GM20431 (cell line): ENCODE results near the gene LRWD1.

Experiments
- in situ Hi-C: fragments of 300-500 bp; cut with MseI, MboI; formaldehyde crosslinking; loops from one replicate; pipeline ENCODE4 v1.15.0; 2020; ENCODE audit warnings: low sequenced_read_pairs; ENCODE audit not compliant: unreplicated experiment

Gene LRWD1

DNA sequence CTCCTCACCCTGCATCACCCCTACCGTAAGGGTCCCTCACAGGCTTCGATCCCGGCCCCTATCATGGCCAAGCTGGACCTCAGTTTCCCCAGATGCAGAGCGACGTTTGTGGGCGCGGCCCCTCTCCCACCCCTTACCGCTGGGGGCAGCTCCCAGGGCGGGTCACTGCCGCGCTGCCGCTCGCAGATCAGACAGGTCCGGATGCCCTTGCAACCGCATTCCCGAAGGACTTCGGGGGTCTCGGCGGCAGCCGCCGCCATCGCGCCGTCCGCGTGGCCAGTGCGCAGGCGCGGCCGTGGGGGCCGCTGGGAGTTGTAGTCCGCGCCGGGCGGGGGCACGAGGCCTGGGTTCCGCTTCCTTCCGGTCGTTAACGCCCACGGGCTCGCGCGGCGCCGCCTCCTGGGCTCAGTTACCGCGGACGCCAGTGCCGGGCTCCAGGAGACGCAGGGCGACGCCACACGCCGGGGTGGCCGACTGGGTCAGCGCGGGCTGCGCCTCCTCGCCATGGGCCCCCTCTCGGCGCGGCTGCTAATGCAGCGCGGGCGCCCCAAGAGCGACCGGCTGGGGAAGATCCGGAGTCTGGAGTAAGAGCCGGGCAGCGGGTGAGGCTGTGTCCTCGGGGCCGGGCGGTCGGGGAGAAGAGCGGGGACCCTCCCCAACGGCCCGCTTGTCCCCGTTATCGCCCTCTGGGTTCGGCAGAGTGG, at the start of gene LRWD1, which contains the start of gene ALKBH4:
Gene LRWD1 (plus strand): TSS at position 408 of the 704 bp plus-strand sequence. CDS start 97 bp downstream, at position 505.
Gene ALKBH4 (minus strand): TSS at position 287 of the 704 bp plus-strand sequence. CDS start 27 bp downstream, at position 260.
- in situ Hi-C loops, result no loop called here

DNA sequence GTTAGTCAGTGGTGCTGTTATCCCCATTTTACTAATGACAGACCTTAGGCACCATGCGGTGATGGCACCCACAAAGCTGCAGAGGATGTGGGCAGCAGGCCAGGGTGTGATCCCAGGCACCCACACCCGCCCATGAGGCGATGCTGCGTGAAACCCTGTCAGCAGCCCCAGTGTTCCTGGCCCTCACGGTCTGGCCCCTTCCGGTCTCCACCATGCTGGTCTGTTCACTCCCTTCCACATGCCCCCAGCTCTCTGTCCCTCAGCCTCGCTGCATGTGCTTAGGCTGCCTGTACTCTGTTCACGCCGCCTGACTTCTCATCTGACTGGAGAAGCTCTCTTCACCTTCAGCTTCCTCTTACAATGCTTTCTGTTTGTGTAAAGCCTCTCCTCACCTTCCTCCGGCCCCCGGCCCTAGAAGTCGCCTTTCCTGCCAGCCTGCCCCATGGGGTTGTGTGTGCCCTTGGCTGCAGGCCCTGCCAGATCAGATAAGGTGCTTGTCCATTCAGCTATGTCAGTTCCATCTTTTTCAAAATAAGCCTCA, 49.0 kb upstream of the LRWD1 start:
- in situ Hi-C loops, result no loop called here

DNA sequence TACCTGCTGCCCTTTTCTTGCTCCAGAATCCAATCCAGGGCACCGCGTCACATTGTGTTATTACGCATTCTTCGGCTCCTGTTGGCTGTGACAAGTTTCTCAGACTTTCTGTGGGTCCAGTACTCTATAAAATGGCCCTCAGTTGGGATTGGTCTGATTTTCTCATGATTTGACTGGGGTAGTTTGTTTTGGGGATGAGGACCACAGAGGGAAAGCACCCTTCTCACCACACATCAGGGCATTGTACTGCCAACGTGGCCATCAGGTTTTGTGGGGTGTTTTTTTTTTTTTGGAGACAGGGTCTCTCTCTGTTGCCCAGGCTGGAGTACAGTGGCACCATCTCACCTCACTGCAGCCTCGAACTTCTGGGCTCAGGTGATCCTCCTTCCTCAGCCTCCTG, 48.4 kb upstream of the LRWD1 start:
- in situ Hi-C loops, result no loop called here

DNA sequence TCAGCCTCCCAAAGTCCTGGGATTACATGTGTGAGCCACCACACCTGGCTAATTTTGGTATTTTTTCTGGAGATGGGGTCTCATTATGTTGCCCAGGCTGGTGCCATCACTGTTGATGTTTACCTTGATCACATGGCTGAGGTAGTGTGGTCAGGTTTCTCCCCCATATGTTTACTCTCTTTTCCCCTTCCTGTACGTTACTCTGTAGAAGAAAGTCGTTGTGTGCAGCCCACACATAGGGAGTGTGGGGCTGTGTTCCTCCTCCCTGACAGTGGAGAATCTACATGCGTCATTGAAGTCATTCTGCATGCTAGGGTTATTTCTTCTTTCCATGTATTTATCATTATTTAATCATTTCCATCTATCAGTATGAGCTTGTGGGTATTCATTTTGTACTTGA, 47.7 kb upstream of the LRWD1 start:
- in situ Hi-C loops, result no loop called here

DNA sequence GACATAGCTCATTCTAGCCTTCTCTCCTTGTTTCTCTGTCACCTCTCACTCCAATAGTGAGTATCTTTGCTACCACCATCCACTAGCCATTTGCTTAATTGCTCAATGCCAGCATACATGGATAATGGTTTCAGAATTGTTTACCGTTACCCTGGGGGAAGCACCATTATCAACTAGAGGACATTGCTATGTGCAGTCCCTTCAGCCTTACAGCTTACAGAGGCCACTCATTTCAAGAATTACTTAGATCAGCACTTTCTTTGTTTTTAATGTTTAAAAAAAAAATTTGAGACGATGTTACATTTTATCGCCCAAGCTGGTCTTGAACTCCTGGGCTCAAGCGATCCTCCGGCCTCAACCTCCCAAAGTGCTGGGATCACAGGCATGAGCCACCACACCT, 46.2 kb upstream of the LRWD1 start:
- in situ Hi-C loops, result no loop called here

DNA sequence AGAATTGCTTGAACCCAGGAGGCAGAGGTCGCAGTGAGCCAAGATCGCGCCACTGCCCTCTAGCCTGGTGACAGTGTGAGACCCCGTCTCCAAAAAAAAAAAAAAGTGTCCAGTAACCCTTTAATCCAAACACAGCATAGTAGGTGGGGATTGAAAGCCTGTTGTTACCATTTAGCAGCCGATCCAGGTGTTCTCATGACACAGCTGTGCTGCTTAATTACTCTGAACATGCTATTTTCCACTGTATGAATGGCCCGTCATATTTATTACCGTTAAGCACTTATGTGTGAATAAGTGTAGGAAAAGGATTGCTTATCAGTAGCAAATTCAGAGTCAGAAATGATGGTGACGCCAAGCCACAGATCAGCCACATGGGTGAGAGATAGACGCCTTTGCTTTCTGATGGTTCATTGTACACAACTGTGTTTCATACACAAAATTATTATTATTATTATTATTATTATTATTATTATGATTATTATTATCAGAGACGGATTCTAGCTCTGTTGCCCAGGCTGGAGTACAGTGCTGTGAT, 43.0 kb upstream of the LRWD1 start:
- in situ Hi-C loops, result no loop called here

DNA sequence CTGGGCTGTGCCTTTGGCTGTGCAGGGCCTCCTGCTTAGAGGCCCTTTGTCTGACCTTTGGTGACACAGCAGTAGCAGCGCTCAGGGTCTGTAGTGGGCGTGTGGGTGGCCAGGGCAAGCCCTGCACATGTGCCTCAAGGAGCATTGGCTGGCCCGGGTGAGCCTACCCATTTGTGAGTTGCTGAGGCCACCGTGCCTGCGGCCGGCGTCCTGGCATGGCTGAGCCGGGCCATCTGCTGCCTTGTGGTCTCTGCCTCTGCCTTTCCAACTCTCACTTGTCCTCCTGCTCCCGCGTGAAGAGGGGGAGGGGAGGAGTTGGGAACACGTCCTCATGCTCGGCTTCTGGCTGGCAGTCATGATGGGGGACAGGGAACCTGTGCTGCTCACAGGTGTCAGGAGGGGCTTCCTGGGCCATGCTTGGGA, 40.6 kb upstream of the LRWD1 start:
- in situ Hi-C loops, result no loop called here

DNA sequence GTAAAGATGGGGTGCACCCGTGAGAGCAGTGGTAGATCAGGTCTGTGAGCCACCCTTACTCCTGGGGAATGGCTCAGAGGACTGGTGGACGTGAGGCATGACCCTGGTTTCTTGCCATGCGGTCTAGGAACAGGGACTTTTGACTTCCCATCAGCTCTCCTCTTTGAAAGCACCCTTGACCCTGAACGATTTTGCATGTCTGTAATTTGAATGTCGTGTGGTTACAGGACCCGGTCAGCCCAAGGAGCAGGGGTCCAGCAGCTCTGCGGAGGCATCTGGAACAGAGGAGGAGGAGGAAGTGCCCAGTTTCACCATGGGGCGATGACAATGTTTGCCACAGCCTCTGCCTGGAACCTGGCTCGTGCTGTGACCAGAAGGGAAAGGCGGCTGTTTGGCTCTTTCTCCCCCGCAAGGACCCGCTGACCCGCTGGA, 40.0 kb upstream of the LRWD1 start:
- in situ Hi-C loops, result no loop called here

DNA sequence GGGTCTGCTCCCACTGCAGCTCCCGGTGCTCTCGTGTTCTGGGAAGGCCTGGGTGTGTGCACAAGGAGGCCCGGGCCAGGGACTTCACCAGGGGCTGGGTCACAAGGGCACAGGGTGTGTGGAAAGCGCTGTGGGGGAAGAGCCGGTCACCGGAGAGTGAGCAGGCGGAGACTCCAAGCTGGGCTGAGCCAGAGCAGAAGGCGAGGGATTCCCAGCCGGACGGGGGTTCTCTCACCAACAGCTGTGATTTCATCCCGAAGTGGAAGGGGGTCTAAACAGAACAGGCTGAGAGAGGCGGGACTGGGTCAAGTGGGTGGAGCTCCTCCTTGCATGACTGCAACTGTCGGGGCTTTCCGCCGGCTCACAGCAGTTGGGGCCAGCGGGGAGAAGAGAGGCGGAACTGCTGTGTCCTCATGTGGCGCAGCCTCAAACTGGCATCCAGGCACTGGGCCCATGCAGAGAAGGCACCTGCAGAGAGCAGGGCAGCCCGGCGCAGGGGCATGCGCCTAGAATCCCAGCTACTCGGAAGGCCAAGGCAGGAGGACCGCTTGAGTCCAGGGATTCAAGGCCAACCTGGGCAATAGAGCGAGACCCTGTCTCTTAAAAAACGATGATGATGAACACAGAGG, 39.0 kb upstream of the LRWD1 start:
- in situ Hi-C loops, result no loop called here

DNA sequence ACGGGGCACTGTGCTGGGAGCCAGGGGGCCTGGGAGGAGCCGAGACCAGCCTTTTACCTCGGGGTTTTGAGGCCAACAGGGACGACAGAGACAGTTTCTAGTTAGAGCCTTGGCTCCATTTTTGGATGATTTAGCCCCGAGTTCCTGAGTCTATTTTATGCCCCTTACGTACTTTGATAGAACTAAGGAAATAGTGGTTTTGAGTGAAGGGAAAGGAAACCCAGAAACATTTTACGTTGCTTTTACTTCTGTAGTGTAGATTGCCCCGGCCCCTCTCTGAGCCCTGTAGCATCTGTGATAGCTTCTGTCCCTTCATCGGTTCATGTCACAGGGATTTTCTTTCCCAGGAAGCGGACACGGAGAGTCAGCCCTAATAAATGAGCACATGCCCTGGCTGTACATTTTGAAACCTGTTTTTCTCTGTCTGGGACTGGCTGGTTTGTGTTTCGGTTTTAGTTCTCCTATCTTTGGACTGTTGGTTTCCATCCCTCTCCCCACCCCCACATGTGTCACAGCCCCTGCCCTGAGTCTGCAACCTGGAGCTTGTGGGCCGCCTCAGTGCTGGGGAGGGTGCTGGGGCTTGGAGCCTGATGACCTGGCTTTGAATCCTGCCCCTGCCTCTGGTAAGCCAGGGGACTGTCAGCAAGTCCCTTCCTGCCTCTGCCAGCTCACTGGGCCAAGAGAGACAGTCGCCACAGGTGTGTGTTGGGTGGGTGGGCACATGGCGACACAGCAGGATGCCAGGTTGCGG, 38.3 kb upstream of the LRWD1 start:
- in situ Hi-C loops, result no loop called here

DNA sequence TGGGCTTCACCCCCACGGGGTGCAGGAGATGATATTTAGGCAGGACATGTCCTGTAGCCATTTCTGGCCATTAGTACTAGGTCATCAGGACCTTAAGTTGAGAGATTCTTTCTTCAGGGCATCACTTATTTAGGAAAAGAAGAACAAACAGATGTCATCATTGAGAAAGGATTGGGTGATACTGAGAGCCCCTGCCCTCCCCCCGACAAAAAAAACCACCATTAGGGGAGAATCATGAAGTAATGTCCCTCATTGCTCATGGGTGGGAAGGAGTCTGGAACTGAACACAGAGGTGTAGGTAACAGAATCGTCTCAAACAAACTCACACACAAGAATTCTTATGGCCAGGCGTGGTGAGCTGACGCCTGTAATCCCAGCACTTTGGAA, 37.8 kb upstream of the LRWD1 start:
- in situ Hi-C loops, result no loop called here

DNA sequence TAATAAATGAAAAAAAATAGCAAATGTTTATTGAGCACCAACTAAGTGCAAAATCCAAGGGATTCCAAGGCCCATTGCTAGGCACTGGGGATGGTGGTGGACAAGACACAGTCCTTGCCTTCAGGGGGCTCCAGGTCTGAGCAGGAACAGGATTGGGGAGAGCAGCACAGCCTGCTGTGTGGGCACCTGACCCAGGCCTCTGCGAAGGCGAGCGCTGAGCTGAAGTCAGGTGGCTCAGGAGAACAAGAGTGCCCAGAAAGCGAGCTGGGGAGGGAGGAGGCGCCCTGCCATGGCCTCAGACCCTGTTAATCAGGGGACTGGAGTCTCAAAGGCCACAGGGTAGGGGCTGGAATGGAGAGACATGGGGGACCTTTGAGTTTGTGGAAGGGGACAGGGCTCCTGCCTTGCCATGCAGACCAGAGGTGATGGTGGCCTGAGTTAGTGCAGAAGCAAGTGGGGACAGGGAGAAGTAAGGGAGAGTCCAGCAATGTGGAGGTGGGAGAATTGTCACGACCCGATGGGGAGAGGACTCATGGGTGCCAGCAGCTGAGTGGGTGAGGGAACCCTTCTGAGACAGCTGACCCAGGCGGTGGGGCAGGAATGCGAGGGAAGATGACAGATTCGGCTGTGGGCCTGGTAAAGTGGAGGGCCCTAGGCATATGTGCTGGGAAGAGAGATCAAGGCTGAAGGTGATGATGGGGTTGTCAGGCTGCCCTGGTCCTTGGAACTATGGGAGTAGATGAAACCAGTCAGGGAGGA, 35.5 kb upstream of the LRWD1 start:
- in situ Hi-C loops, result no loop called here

DNA sequence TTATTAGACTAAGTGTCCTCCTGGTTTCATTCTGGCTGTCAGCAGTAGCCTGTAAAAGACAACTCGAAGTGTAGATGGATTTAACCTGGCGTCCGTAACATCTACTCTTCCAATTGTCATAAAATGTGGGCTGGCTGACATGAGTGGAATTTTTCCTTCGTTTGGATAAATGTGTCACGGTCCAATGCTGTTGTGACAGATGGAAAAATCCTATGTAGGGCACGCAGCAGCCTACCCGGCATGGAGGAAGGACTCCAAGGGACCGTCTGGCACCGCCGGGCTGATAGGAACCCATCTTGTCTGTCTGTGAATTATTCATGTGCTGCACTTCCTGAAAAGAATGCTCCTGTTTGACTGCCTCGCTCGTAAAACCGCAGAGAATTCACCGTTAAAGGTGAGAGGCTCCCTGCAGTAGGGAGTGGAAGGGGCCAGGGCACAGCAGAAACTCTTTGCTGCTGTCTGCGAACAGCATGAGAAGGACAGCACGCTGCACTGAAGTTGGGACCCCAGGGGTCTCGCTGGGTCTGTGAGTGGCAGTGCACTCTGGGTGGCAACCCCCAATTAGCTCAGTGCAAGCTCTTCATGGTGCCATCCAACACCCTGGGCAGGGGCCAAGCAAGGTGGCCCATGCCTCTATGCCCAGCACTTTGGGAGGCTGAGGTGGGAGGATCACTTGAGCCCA, 33.0 kb upstream of the LRWD1 start:
- in situ Hi-C loops, result no loop called here

DNA sequence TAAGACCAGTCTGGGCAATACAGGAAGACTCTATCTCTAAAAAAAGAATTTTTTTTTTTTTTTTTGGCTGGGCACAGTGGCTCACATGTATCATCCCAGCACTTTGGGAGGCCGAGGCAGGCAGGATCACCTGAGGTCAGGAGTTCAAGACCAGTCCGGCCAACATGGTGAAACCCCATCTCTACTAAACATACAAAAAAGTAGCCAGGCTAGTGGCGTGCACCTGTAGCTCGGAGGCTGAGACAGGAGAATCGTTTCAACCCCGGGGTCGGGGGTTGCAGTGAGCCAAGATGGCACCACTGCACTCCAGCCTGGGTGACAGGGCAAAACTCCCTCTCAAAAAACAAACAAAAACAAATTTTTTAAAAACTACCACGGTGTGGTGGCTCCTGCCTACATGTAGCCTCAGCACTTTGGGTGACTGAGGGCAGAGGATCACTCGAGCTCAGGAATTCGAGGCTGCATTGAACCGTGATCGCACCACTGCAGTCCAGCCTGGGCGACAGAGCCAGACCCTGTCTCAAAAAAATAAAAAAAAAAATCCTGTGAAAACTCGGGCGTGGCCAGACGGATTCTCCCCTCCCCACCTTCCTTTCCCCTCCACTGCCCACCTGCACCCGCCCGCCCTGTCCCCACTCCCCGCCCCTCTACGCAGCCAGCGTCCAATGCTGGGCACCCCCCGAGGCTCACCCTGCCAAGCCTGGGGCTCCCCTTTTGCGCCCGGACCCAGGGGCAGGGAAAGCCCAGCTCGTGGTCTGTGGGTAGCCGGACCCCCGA, 32.2 kb upstream of the LRWD1 start:
- in situ Hi-C loops, result no loop called here

DNA sequence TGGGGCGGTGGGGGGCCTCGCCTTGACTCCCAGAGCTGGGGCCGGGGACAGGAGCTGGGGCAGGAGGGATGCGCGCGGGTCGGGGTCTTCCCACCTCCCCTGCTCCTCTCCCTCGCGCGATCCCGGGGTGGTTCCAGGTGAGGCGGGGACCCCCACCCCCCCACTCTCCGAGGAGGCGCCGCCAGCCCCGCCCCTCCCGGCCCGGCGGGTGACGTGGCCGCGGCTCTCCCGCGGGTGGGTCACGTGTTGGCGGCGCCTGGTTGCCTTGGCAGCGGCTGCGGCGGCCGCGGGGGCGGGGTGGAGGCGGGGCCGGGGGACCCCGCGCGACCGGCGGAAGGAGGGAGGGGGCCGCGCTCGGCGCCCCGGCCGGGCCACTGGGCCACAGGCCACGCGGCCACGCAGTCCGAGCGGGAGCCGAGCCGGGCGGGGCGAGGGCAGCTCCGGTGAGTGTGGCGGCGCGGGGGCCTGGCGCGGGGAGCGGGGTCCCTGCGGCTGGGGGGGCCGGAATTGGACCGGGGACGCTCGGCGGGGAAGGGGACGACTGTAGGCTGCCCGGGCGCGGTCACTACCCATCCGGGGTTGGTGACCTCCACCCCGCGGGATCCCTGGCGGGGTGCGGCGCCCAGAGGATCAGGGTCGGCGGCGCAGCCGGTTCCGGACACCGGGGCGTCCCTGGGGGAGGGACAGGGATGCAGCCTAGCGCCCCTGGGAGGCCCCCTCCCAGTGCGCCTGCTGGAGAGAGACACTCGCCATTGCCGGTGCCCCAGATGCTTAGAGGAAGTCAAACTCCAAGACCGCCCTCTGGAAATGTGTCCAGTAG, 31.4 kb upstream of the LRWD1 start, which contains the start of gene ORAI2:
Gene ORAI2 (plus strand): TSS at position 357 of the 820 bp plus-strand sequence. CDS start 5,382 bp downstream, outside the sequence.
- in situ Hi-C loops, result no loop called here

DNA sequence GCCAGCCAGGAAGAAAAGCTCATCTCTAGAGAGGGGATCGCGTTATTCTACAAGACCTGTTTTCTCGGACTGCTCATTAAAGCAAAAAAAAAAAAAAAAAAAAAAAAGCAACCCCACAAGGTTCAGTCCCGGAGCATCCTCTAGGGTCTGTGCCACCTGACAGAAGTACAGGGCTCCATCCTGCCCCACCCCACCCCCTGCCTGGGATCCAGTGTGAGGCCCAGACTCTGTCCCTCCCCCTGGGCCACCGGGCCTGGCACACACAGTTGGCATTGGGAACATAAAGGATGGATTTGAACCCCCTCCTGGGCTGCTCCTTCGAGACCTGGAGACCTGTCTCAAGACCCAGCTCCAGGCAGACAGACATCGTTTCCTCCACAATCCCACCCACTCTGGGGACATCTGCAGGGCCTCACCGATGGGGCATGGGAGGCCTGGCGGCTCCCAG, 30.7 kb upstream of the LRWD1 start:
- in situ Hi-C loops, result no loop called here

DNA sequence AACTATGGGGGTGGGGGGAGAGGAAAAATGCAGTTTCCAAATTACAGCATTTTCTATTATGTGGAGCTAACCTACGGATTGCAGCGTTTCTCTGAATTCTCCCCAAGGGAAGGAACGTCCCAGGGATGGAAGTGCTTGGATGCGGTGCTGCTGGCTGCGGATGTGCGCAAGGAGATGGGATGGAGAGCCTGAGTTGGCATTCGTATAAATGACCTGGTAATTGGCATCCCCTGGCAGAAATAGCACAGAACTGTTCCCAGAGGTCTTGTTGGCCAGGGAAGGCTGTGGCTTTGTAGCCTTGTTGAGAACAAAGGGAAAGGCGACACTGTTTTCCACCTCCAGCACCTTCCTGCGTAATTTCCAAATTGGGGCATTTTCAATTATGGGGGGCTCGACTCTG, 28.7 kb upstream of the LRWD1 start:
- in situ Hi-C loops, result no loop called here
